SJCRH30 (cell line): Measurements from ENCODE around the gene CNN3. TPM values are rescaled to one million over a fixed set of nuclear protein-coding genes. Genes with fewer than 3 reads are reported as not detected.
A peak's percentile ranks its signal among the peaks of the same experiment; 100 is the strongest.

Source experiments
- DNase-seq, 2 experiments: peaks; one replicate each; pipeline ENCODE4 v3.0.0-alpha.2; 2015 to 2020
- H3K27ac ChIP-seq: fragments of 250-450 bp; sonication (Bioruptor Pico); 2 replicates; pipeline ENCODE4 v1.5.1; 2020; ENCODE audit warnings: mild to moderate bottlenecking, moderate library complexity
- H3K27me3 ChIP-seq: fragments of 250-450 bp; sonication (Bioruptor Pico); 2 replicates; pipeline ENCODE4 v1.5.1; 2020; ENCODE audit warnings: mild to moderate bottlenecking, moderate library complexity
- H3K36me3 ChIP-seq: fragments of 250-450 bp; sonication (Bioruptor Pico); 2 replicates; pipeline ENCODE4 v1.5.1; 2020; ENCODE audit warnings: mild to moderate bottlenecking, moderate library complexity
- H3K4me1 ChIP-seq: fragments of 250-450 bp; sonication (Bioruptor Pico); 2 replicates; pipeline ENCODE4 v1.5.1; 2020; ENCODE audit warnings: mild to moderate bottlenecking, moderate library complexity
- H3K4me3 ChIP-seq: fragments of 250-450 bp; sonication (Bioruptor Pico); 2 replicates; pipeline ENCODE4 v1.5.1; 2020; ENCODE audit warnings: mild to moderate bottlenecking, moderate library complexity
- H3K9me3 ChIP-seq: fragments of 250-450 bp; sonication (Bioruptor Pico); replicated peaks from 2 replicates; pipeline ENCODE4 v1.5.1; 2020; ENCODE audit warnings: mild to moderate bottlenecking, moderate library complexity
- total RNA-seq: library from RNA; depleted of rRNA; stranded (reverse); fragments of >200 nt; shearing (Covaris generic); gene quantifications from 2 replicates; pipeline ENCODE4 v1.2.3, GENCODE V29; 2014

Gene CNN3
- total RNA-seq, 1 experiment from 2014 or later, result 387 TPM

GRCh38 chr1:94936861-94937620, 10.1 kb upstream of the CNN3 start:
- Histone ChIP-seq H3K27ac (no peak overlapping the region), H3K36me3 (no peaks in the 10 kb centered on the region), H3K4me3 (no peak overlapping the region), H3K27me3 (no peaks in the 10 kb centered on the region), H3K9me3 (no peaks in the 10 kb centered on the region), H3K4me1 (peaks cover 6% of the 10 kb centered on the region; the same call in 1 of the 2 replicates)
- DNase-seq, result no peak

DNA sequence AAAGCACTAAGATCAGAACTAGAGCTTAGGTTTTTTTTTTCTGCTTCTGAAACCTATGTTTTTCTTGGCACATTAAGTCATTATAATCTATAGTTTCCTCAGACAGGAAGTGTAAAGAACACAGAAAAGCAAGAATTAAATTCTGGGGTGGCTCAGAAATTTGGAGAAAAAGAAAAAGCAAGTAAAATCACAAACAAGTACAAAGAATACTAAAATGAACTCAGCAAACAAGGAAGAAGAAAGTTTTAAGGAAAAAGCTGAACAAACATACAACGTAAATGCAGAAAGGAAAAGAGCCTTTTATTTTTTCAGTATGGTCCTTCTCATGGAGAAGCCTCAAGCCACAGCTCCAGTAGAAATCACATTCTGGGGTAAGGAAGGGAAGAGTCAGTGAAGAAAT, 8.6 kb upstream of the CNN3 start:
- no peaks in the 10 kb centered on the region for H3K27me3 ChIP-seq
- no peak overlapping the region for H3K4me3 ChIP-seq
- DNase-seq, result no peak
- H3K4me1 ChIP-seq, result peaks cover 6% of the 10 kb centered on the region; the same call in 1 of the 2 replicates
- H3K36me3 ChIP-seq, result no peaks in the 10 kb centered on the region
- H3K9me3 ChIP-seq, result no peaks in the 10 kb centered on the region
- H3K27ac ChIP-seq, result no peak overlapping the region

GRCh38 chr1:94935034-94935433, 8.1 kb upstream of the CNN3 start:
- Histone ChIP-seq H3K27ac (no peak overlapping the region), H3K27me3 (no peaks in the 10 kb centered on the region), H3K4me3 (no peak overlapping the region), H3K4me1 (peaks cover 6% of the 10 kb centered on the region; the same call in 1 of the 2 replicates), H3K9me3 (no peaks in the 10 kb centered on the region), H3K36me3 (no peaks in the 10 kb centered on the region)
- DNase-seq, result no peak

GRCh38 chr1:94934551-94934950, 7.6 kb upstream of the CNN3 start:
- Histone ChIP-seq H3K27ac (no peak overlapping the region), H3K4me1 (peaks cover 6% of the 10 kb centered on the region; the same call in 1 of the 2 replicates), H3K36me3 (no peaks in the 10 kb centered on the region), H3K9me3 (no peaks in the 10 kb centered on the region), H3K4me3 (no peak overlapping the region), H3K27me3 (no peaks in the 10 kb centered on the region)
- no peak for DNase-seq

DNA sequence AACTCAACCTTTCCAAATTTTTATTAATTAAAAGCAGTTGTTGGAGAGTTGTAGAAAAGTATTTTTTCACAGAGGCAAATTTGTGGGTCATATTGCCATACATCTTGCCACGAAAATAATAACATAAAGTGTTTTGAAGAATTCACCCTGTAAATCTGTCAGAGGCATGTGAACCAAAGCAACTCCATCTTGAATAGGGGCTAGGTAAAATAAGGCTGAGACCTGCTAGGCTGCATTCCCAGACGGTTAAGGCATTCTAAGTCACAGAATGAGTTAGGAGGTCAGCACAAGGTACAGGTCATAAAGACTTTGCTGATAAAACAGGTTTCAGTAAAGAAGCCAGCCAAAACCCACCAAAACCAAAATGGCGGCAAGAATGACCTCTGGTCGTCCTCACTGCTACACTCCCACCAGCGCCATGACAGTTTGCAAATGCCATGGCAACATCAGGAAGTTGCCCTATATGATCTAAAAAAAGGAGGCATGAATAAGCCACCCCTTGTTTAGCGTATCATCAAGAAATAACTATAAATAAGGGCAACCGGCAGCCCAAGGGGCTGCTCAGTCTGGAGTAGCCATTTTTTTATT, 4.4 kb upstream of the CNN3 start:
- DNase-seq, result no peak

DNA sequence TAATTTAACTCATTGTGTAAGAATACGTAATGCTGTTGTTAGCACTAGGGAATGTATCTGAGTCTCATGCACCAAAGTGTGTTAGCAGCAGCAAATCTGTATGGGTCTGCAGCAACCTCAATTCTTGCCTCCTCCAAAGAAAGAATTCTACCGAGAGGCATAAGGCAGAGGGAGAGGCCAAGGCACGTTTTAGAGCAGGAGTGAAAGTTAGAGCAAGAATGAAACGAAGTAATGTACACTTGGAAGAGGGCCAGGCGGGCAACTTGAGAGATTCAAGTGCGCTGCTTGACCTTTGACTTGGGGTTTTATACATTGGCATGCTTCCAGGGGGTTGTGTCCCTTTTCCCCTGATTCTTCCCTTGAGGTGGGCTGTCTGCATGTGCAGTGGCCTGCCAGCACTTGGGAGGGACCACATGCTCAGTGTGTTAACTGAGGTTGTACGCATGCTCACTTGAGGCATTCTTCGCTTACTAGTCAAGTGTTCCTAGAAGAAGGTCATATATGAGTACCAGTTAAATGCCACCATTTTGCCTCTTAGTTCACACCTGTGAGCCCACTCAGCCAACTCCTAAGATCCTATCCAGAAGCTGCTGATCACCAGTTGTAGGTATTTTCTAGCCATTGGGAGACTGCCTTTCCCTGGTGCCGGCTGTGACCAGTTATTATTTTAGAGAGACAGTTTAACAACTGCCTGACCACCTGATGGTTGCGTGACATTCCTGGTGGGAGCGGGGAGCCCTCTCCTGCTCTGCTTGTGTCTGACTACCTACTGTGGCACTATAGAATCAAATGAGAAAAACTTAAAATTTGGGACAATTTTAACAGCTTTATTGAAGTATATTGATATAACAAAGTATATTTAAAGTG, 2.7 kb upstream of the CNN3 start:
- DNase-seq, result peak in 1 of 2 experiments; percentile 21
- no peak overlapping the region for H3K27ac ChIP-seq
- no peak overlapping the region for H3K4me3 ChIP-seq
- peaks cover 3% of the 10 kb centered on the region; the same call in 1 of the 2 replicates for H3K36me3 ChIP-seq
- H3K9me3 ChIP-seq, result no peaks in the 10 kb centered on the region
- H3K27me3 ChIP-seq, result no peaks in the 10 kb centered on the region
- no peaks in the 10 kb centered on the region for H3K4me1 ChIP-seq

More for the DNA sequence above, 4.4 kb upstream of the CNN3 start:
- Histone ChIP-seq H3K9me3 (no peaks in the 10 kb centered on the region), H3K36me3 (no peaks in the 10 kb centered on the region), H3K27me3 (no peaks in the 10 kb centered on the region), H3K4me1 (peaks cover 6% of the 10 kb centered on the region; the same call in 1 of the 2 replicates), H3K4me3 (no peak overlapping the region), H3K27ac (no peak overlapping the region)

DNA sequence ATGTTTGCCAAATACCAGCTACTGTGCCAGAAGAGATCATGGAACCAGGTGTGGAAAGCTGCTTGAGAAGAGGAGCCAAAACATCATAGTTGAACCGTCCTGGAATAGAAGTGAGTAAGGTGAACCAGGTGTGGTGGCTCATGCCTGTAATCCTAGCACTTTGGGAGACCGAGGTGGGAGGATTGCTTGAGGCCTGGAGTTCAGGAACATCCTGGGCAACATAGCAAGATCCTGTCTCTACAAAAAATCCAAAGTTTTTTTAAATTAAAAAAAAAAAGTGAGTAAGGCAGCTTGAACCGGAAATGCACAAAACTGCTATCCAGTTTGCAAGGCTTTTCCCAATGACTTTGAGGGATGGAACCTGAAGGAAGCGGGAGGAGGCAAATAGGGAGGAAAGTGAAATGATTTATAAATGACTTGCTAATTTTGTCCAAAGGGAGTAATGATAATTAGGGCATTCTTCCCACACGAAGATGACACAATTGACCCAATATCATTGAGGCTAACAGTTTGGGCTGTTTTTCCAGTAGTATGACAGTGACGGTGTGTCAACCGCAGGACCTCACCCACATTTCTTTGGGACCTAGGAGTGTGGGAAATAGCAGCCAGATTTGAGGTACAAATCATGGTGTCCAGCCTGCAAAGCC, 1.5 kb upstream of the CNN3 start:
- Histone ChIP-seq H3K27me3 (no peaks in the 10 kb centered on the region), H3K27ac (peak overlapping the region; percentile 98; the same call in 1 of the 2 replicates), H3K9me3 (no peaks in the 10 kb centered on the region), H3K36me3 (peaks cover 11% of the 10 kb centered on the region), H3K4me3 (peak overlapping the region; percentile 92), H3K4me1 (peaks cover 8% of the 10 kb centered on the region)
- no peak for DNase-seq

DNA sequence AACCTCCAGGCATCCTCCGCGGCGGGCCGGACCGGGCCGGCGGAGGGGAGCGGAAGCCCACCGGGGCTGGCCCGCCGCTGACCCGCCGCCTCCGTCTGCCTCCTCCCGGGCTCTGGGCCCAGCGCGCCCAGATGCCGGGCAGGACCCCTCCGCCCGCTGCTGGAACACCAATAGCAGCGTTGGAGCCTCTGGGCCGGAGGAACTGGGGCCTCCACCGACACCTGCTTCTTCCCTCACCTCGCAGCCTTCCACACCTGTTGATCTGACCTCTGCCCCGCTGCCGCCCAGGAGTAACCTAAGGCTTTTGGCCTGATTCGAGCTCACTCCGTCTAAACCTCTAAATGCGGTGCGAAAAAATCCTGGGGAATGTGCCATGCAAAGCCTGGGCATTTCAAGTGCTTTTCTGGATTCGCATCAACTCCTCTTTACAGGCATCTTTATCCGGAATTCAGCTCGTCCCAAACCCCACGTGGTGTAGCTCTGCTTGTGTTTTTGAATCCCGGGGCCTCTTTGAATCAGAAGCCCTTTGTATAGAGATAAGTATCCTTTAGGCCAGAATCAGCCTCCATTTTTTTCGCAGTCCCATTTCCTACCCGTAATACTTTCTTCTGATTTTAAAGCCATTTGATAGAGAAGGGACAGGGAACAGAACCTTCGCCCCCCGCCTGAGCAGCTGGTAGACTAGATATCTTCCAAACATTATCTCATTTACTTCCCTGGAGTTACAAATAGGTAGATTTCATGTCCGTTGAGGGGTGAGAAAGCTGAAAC, 680 bp upstream of the CNN3 start:
- Histone ChIP-seq H3K36me3 (peaks cover 18% of the 10 kb centered on the region), H3K9me3 (no peaks in the 10 kb centered on the region), H3K4me1 (peaks cover 11% of the 10 kb centered on the region), H3K27me3 (no peaks in the 10 kb centered on the region), H3K4me3 (peak overlapping the region; percentile 92), H3K27ac (peak overlapping the region; percentile 98)
- DNase-seq, result peak; percentile 69 to 77

GRCh38 chr1:94926126-94926914, 590 bp downstream of the CNN3 start:
- H3K27me3 ChIP-seq, result no peaks in the 10 kb centered on the region
- H3K9me3 ChIP-seq, result no peaks in the 10 kb centered on the region
- H3K36me3 ChIP-seq, result peaks cover 31% of the 10 kb centered on the region
- H3K27ac ChIP-seq, result peak overlapping the region; percentile 98
- peaks cover 11% of the 10 kb centered on the region for H3K4me1 ChIP-seq
- peak overlapping the region; percentile 92 for H3K4me3 ChIP-seq
- peak; percentile 64 to 74 for DNase-seq

- Histone ChIP-seq H3K27ac (peak overlapping the region; percentile 98), H3K4me1 (peaks cover 11% of the 10 kb centered on the region), H3K27me3 (no peaks in the 10 kb centered on the region), H3K9me3 (no peaks in the 10 kb centered on the region), H3K36me3 (peaks cover 35% of the 10 kb centered on the region), H3K4me3 (peak overlapping the region; percentile 92)
- peak; percentile 98 to 99 for DNase-seq
Measured at GRCh38 chr1:94925561-94926125, 1.3 kb downstream of the CNN3 start.

DNA sequence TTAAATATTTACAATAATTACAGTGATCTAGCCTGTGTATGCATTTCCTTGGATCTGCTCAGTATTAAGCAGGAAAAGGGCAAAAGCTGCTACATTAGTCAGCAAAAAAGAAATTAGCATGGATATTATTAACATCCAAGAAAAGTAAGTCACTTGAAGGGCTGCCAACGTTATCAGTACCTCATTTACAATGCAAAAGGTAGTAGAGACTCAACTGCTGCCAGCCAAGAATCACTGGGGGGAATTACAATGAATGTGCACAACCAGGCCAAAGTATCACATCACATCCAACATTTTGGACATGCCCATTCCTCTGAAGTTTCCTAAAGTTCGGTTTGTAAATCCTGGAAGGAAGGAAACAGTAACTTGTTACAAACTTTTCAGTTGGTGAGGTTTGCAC, 1.9 kb downstream of the CNN3 start:
- Histone ChIP-seq H3K27ac (peak overlapping the region; percentile 98), H3K9me3 (no peaks in the 10 kb centered on the region), H3K27me3 (no peaks in the 10 kb centered on the region), H3K36me3 (peaks cover 41% of the 10 kb centered on the region), H3K4me3 (peak overlapping the region; percentile 92), H3K4me1 (peaks cover 11% of the 10 kb centered on the region)
- DNase-seq, result peak in 1 of 2 experiments; percentile 43

- Histone ChIP-seq H3K27ac (no peak overlapping the region), H3K4me3 (no peak overlapping the region), H3K9me3 (no peaks in the 10 kb centered on the region), H3K4me1 (peaks cover 11% of the 10 kb centered on the region), H3K27me3 (no peaks in the 10 kb centered on the region), H3K36me3 (peaks cover 48% of the 10 kb centered on the region)
- no peak for DNase-seq
Measured at GRCh38 chr1:94922761-94923331, 4.1 kb downstream of the CNN3 start.

- peaks cover 11% of the 10 kb centered on the region for H3K4me1 ChIP-seq
- DNase-seq, result no peak
- no peaks in the 10 kb centered on the region for H3K27me3 ChIP-seq
- peaks cover 57% of the 10 kb centered on the region for H3K36me3 ChIP-seq
- H3K9me3 ChIP-seq, result no peaks in the 10 kb centered on the region
- no peak overlapping the region for H3K27ac ChIP-seq
- no peak overlapping the region for H3K4me3 ChIP-seq
Measured at GRCh38 chr1:94921977-94922376, 4.9 kb downstream of the CNN3 start.
